H1 (cell line): ENCODE measurements around the gene UBE2O. TPM values are rescaled to one million over a fixed set of nuclear protein-coding genes. Genes with fewer than 3 reads are reported as not detected.

Experiments
- polyA plus RNA-seq, 7 experiments: library from polyadenylated mRNA; depleted of rRNA in 3 of 7; stranded (reverse) in 5 of 7; unstranded in 2 of 7; fragments of >200 nt in 5 of 7; fragments of 200-250 nt in 2 of 7; gene quantifications; 1 replicate in 5 of 7; 2 replicates in 1 of 7; 4 replicates in 1 of 7; pipeline versions ENCODE4 v1.2.1 to v1.2.3, GENCODE V29; 2011 to 2013; ENCODE audit warnings: missing spikeins in 2 of 7, mixed read lengths in 2 of 7
- total RNA-seq: library from RNA; stranded (reverse); fragmentation: NEBNext Ultra II Directional; extraction: Animal tissue kit (Norgen Biotek cat#: 25700); gene quantifications from 2 replicates; pipeline ENCODE4 v1.2.1, GENCODE V29; 2021
- TF ChIP-seq, protein P1 (sequence below): IDR thresholded peaks from 2 replicates; pipeline ENCODE4 v1.6.1; 2012; ENCODE audit warnings: low read length, inconsistent platforms

Gene UBE2O
- total and polyA plus RNA-seq, 2 of the 8 experiments (the other 6 are each of a cell fraction or from before 2014, with no cell fraction given) = 24.4 to 63.0 TPM

DNA sequence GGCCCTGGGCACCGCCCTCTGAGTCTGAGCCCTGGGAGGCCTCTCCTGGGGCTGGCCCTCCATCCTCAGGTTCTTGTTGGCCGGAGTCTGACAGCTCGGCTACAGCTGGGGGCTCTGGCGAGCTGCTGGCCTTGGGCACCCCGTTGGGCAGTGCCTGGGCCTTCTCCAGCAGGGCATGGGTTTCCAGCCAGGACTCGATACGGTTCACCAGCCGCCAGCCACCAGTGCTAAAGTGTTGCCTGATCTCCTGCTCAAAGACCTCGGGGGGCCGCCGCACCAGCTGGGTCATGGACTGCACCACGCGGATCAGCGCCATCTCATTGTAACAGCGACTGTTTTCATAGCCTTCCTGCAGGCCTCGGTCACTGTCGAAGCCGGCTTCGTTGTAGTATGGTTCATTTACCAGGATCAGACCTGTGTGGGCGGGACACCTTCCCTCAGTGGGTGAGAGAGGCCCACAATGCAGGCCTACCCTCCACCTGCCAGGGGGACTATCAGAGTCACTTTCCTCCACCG, 61.7 kb downstream of the UBE2O start (continued):
- TF ChIP-seq, protein P1, sequence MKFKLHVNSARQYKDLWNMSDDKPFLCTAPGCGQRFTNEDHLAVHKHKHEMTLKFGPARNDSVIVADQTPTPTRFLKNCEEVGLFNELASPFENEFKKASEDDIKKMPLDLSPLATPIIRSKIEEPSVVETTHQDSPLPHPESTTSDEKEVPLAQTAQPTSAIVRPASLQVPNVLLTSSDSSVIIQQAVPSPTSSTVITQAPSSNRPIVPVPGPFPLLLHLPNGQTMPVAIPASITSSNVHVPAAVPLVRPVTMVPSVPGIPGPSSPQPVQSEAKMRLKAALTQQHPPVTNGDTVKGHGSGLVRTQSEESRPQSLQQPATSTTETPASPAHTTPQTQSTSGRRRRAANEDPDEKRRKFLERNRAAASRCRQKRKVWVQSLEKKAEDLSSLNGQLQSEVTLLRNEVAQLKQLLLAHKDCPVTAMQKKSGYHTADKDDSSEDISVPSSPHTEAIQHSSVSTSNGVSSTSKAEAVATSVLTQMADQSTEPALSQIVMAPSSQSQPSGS = no peak
